ENCODE data around the gene SYTL3. TPM values are rescaled to one million over a fixed set of nuclear protein-coding genes. Genes with fewer than 3 reads are reported as not detected.

Gene SYTL3
- total RNA-seq, 3 donors from 2014 or later = 33.6 to 72.6 (median 38.5) TPM

DNA sequence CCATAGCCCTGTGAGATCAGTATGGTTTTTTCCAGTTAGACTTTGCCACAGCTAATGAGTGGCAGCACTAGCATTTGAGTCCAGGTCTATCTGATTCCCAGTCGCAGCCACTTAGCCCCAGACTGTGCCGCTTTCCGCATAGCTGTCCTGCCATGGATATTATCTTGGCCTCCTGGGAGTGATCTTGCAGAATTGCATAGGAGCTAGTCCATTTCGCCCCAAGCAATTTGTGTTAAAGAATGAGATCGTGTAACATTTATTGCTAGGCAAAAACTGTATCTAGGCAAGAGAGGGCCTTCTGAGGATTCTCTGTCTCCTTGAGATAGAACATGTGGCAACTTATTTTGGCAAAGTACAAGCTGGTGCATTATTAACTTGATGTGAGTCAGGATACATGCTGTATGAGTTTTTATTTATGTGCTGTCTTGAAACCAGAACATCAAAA is 95.2 kb downstream of the SYTL3 start:
- ATAC-seq (no peak), DNase-seq (no peak)
- no peaks in the 10 kb centered on the region for H3K4me1 Mint-ChIP-seq (ENCODE audit: low read depth)
- H3K36me3 Mint-ChIP-seq (ENCODE audit: insufficient read depth) = peaks cover 34% of the 10 kb centered on the region
- H3K27me3 Mint-ChIP-seq (ENCODE audit: low read depth) = no peaks in the 10 kb centered on the region
- no peaks in the 10 kb centered on the region for H3K9me3 Mint-ChIP-seq
- H3K4me3 Mint-ChIP-seq = no peak overlapping the region

DNA sequence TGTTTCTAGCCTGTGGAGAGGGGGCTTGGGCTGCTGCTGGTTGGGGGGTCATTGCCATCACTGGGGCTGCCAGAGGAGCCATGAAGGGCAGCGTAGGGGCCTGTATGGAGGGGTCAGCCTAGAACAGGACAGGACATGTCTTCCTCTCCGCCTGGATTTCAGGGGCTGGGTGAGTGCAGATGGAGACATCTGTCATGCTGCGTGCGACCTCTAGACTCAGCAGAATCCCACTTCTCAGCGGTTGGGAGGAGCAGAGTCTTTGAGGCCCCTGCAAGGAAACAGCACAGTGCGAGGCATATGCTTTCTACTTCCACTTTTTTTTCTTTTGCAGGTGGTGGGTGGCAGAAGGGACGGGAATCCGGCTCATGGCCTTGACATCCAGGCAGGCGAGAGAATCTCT is 101.4 kb downstream of the SYTL3 start:
- Mint-ChIP-seq H3K27me3 (ENCODE audit: low read depth) (no peaks in the 10 kb centered on the region), H3K36me3 (ENCODE audit: insufficient read depth) (peaks cover 30% of the 10 kb centered on the region), H3K9me3 (no peaks in the 10 kb centered on the region), H3K4me1 (ENCODE audit: low read depth) (no peaks in the 10 kb centered on the region), H3K4me3 (no peak overlapping the region)
- DNase-seq (no peak), ATAC-seq (no peak)

GRCh38 chr6:158751921-158752320 is 102.1 kb downstream of the SYTL3 start:
- no peak overlapping the region for H3K4me3 Mint-ChIP-seq
- H3K9me3 Mint-ChIP-seq = no peaks in the 10 kb centered on the region
- H3K4me1 Mint-ChIP-seq (ENCODE audit: low read depth) = no peaks in the 10 kb centered on the region
- no peaks in the 10 kb centered on the region for H3K27me3 Mint-ChIP-seq (ENCODE audit: low read depth)
- H3K36me3 Mint-ChIP-seq (ENCODE audit: insufficient read depth) = peaks cover 30% of the 10 kb centered on the region
- ATAC-seq = no peak
- no peak for DNase-seq

- no peaks in the 10 kb centered on the region for H3K4me1 Mint-ChIP-seq (ENCODE audit: low read depth)
- ATAC-seq (no peak), DNase-seq (no peak)
- H3K27me3 Mint-ChIP-seq (ENCODE audit: low read depth) = no peaks in the 10 kb centered on the region
- H3K4me3 Mint-ChIP-seq = no peak overlapping the region
- no peaks in the 10 kb centered on the region for H3K9me3 Mint-ChIP-seq
- H3K36me3 Mint-ChIP-seq (ENCODE audit: insufficient read depth) = peaks cover 32% of the 10 kb centered on the region
Measured at GRCh38 chr6:158752613-158753012, 102.8 kb downstream of the SYTL3 start.

DNA sequence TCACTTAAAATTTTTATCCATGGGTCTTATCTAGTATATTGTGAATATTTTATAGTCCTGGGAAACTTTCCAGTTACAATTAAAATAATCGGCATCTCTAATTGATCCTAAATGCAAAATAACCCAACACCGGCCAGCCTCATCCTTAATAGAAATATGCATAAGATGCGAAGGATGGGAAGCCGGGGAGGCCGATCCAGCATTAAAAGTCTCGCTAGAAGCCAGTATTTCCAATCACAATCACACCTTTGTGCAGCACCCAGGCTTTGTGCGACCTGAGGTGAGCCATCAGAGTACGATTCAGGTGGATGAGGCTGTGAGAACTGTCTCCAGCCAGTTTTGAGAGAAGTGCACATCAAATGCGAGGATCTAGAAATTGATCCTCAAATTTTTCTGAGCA is 104.0 kb downstream of the SYTL3 start:
- ATAC-seq = no peak
- Mint-ChIP-seq H3K9me3 (no peaks in the 10 kb centered on the region), H3K4me3 (no peak overlapping the region), H3K4me1 (ENCODE audit: low read depth) (no peaks in the 10 kb centered on the region), H3K36me3 (ENCODE audit: insufficient read depth) (peaks cover 31% of the 10 kb centered on the region), H3K27me3 (ENCODE audit: low read depth) (no peaks in the 10 kb centered on the region)
- no peak for DNase-seq

GRCh38 chr6:158754738-158755137 is 104.9 kb downstream of the SYTL3 start:
- H3K9me3 Mint-ChIP-seq = no peaks in the 10 kb centered on the region
- no peaks in the 10 kb centered on the region for H3K4me1 Mint-ChIP-seq (ENCODE audit: low read depth)
- no peak overlapping the region for H3K4me3 Mint-ChIP-seq
- H3K27me3 Mint-ChIP-seq (ENCODE audit: low read depth) = no peaks in the 10 kb centered on the region
- DNase-seq (no peak), ATAC-seq (no peak)
- peaks cover 29% of the 10 kb centered on the region for H3K36me3 Mint-ChIP-seq (ENCODE audit: insufficient read depth)

- DNase-seq (no peak), ATAC-seq (no peak)
- Mint-ChIP-seq H3K27me3 (ENCODE audit: low read depth) (no peaks in the 10 kb centered on the region), H3K9me3 (no peaks in the 10 kb centered on the region), H3K4me1 (ENCODE audit: low read depth) (no peaks in the 10 kb centered on the region), H3K4me3 (no peak overlapping the region), H3K36me3 (ENCODE audit: insufficient read depth) (peaks cover 22% of the 10 kb centered on the region)
Measured at GRCh38 chr6:158755636-158756035, 105.8 kb downstream of the SYTL3 start.

DNA sequence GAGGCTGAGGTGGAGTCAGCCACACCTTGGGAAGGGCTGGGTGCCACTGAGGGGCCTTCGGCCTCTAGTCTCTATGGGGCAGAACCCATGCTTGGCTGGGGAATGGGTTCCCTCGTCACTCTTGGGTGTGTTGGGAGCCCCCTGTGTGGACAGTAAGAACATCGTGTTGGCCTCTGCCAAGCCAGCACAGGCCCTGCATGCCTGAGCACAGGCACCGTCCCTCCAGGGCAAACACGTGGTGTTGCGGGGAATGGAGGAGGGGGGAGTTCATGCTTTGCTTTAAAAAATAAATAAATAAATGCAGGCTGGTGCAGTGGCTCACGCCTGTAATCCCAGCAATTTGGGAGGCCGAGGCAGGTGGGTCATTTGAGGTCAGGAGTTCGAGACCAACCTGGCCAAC is 106.3 kb downstream of the SYTL3 start:
- Mint-ChIP-seq H3K27me3 (ENCODE audit: low read depth) (no peaks in the 10 kb centered on the region), H3K4me1 (ENCODE audit: low read depth) (no peaks in the 10 kb centered on the region), H3K9me3 (no peaks in the 10 kb centered on the region), H3K36me3 (ENCODE audit: insufficient read depth) (peaks cover 25% of the 10 kb centered on the region), H3K4me3 (no peak overlapping the region)
- no peak for ATAC-seq
- DNase-seq = no peak

- ATAC-seq (no peak), DNase-seq (no peak)
- Mint-ChIP-seq H3K4me3 (no peak overlapping the region), H3K9me3 (no peaks in the 10 kb centered on the region), H3K36me3 (ENCODE audit: insufficient read depth) (peaks cover 28% of the 10 kb centered on the region), H3K27me3 (ENCODE audit: low read depth) (no peaks in the 10 kb centered on the region), H3K4me1 (ENCODE audit: low read depth) (no peaks in the 10 kb centered on the region)
Measured at GRCh38 chr6:158756977-158757752, 107.3 kb downstream of the SYTL3 start.

DNA sequence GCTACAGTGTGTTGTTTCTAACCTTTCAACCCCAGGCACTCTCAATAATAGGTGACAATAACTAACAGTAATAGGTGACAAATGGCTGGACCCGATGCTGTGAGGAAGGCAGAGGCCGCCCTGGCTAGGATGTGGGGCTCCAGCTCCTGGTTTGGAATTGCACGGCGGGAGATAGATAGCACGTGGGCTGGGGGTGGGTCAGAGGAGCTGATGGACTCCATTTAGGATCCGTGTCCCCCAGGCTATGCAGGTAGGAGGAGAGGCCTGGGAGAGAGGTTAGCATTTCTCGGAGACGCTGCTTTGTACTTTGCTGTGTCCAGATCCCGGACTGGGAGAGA is 107.9 kb downstream of the SYTL3 start:
- Mint-ChIP-seq H3K36me3 (ENCODE audit: insufficient read depth) (peaks cover 32% of the 10 kb centered on the region), H3K9me3 (no peaks in the 10 kb centered on the region), H3K4me3 (no peak overlapping the region), H3K4me1 (ENCODE audit: low read depth) (no peaks in the 10 kb centered on the region), H3K27me3 (ENCODE audit: low read depth) (no peaks in the 10 kb centered on the region)
- ATAC-seq (no peak), DNase-seq (no peak)

GRCh38 chr6:158758451-158758860 is 108.6 kb downstream of the SYTL3 start:
- no peak for ATAC-seq
- Mint-ChIP-seq H3K27me3 (ENCODE audit: low read depth) (no peaks in the 10 kb centered on the region), H3K4me3 (no peak overlapping the region), H3K4me1 (ENCODE audit: low read depth) (no peaks in the 10 kb centered on the region), H3K9me3 (no peaks in the 10 kb centered on the region), H3K36me3 (ENCODE audit: insufficient read depth) (peaks cover 34% of the 10 kb centered on the region)
- no peak for DNase-seq

GRCh38 chr6:158758941-158759479 is 109.2 kb downstream of the SYTL3 start:
- Mint-ChIP-seq H3K27me3 (ENCODE audit: low read depth) (no peaks in the 10 kb centered on the region), H3K9me3 (no peaks in the 10 kb centered on the region), H3K4me3 (no peak overlapping the region), H3K36me3 (ENCODE audit: insufficient read depth) (peaks cover 37% of the 10 kb centered on the region), H3K4me1 (ENCODE audit: low read depth) (no peaks in the 10 kb centered on the region)
- DNase-seq (no peak), ATAC-seq (no peak)

DNA sequence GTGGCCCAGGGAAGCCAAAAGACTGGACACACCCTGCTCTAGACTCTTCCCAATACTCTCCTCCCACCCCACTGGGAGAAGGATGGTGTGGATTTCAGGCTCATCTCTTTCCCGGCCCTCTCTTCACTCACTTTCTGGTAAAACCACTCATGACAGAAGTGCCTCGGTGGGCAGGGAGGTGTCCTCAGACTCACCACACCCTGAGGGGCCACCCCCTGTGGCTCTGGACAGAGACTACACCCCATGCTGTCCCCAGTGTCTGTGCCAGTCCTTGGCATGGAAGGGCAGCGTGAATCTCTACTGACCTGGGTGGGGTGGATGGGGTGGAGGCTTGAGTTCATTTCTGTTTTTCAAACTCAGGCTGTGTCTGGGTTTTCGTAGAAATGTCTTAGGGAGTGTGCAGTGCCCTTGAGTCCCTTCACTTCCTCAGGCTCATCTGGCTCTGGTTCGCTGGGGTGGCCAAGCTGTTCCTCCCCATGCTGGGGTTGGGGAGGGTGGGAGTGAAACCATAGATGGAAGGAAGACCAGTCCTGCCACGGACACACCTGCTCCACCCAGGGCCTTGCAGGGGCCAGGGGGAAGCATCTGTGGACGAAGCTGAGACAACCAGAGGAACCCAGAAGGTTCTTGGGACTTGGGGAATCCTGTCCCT is 110.2 kb downstream of the SYTL3 start:
- no peak overlapping the region for H3K4me3 Mint-ChIP-seq
- DNase-seq (no peak), ATAC-seq (no peak)
- no peaks in the 10 kb centered on the region for H3K4me1 Mint-ChIP-seq (ENCODE audit: low read depth)
- H3K36me3 Mint-ChIP-seq (ENCODE audit: insufficient read depth) = peaks cover 41% of the 10 kb centered on the region
- no peaks in the 10 kb centered on the region for H3K9me3 Mint-ChIP-seq
- no peaks in the 10 kb centered on the region for H3K27me3 Mint-ChIP-seq (ENCODE audit: low read depth)

DNA sequence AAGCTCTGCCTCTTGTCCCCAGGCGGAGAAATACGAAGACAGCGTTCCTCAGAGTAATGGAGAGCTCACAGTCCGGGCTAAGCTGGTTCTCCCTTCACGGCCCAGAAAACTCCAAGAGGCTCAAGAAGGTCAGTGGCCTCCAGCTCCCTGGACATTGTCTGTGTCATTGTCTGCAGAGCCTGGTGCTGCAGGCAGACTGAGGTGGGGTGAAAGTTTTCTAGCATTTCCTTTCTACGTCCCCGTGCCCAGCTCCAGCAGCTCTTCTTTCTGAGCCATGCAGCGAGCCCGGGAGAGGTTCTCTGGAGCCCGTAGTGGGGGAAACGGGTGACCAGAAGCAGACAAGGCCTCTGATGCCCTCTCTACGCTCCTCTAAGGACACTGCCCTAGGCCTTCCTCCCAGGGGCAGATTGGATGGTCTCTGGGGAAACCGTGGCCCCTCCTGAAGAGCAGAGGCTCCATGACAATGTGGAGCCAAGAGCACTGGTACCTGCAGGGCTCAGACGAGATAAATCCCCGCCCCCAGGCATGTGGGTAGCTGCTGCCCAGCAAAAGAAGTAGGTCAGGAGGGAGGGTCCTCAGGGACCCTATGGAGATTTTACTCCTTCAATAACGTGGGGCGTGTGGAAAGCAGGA is 110.9 kb downstream of the SYTL3 start:
- no peaks in the 10 kb centered on the region for H3K9me3 Mint-ChIP-seq
- no peaks in the 10 kb centered on the region for H3K27me3 Mint-ChIP-seq (ENCODE audit: low read depth)
- H3K4me1 Mint-ChIP-seq (ENCODE audit: low read depth) = no peaks in the 10 kb centered on the region
- ATAC-seq = no peak
- peaks cover 39% of the 10 kb centered on the region for H3K36me3 Mint-ChIP-seq (ENCODE audit: insufficient read depth)
- DNase-seq = no peak
- H3K4me3 Mint-ChIP-seq = no peak overlapping the region

- no peak for ATAC-seq
- H3K4me1 Mint-ChIP-seq (ENCODE audit: low read depth) = no peaks in the 10 kb centered on the region
- H3K4me3 Mint-ChIP-seq = no peak overlapping the region
- H3K27me3 Mint-ChIP-seq (ENCODE audit: low read depth) = no peaks in the 10 kb centered on the region
- peaks cover 45% of the 10 kb centered on the region for H3K36me3 Mint-ChIP-seq (ENCODE audit: insufficient read depth)
- no peaks in the 10 kb centered on the region for H3K9me3 Mint-ChIP-seq
- no peak for DNase-seq
Measured at GRCh38 chr6:158761746-158762145, 111.9 kb downstream of the SYTL3 start.
